ENCODE data around the gene KRTAP5-3.
"Not testable (repeated sequence)": the region's sequence is repeated elsewhere in the genome, so short reads cannot be mapped to it uniquely, and the experiment has no call there.

Gene KRTAP5-3

DNA sequence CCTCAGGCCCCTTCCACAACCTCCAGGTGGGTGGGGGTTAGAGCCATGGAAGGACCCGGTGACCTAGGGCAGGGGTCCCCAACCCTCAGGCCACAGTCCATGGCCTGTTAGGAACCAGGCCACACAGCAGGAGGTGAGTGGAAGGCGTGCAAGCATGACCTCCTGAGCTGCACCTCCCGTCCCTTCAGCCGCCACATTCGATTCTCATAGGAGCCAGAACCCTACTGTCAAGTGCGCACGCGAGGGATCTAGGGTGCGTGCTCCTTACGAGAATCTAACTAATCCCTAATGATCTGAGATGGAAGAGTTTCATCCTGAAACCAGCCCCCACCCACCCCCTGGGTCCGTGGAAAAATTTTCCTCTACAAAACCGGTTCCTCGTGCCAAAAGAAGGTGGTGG lies 17.3 kb upstream of the KRTAP5-3 start:
- DNase-seq: no peak
- in situ Hi-C loops (cut with MboI; ENCODE audit: low pct_unique_long_range_greater_than_20kb, low sequenced_read_pairs): no loop called here

GRCh38 chr11:1624621-1625020 lies 16.4 kb upstream of the KRTAP5-3 start:
- in situ Hi-C loops (cut with MboI; ENCODE audit: low pct_unique_long_range_greater_than_20kb, low sequenced_read_pairs): no loop called here
- no peak for DNase-seq

- DNase-seq: no peak
- in situ Hi-C loops (cut with MboI; ENCODE audit: low pct_unique_long_range_greater_than_20kb, low sequenced_read_pairs): no loop called here
Measured at GRCh38 chr11:1623716-1624115, 15.5 kb upstream of the KRTAP5-3 start.

DNA sequence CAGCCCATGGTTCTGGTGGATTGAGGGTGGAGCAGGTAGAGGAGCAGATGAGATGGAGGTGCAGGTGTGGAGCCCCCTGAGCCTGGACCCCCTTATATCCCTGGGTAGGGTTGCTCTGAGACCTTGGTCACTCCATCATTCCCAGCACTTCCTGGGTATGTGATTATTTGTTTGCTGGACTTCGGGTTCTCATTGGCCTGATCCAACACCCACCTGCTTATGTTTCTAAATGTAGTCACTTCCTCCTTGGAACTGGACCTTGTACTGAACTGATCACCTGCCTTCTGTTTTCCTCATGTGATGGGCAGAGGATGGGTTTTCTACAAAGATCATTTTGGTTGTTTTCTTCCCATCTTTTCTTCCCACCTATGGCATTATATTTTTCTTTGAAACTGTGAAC lies 13.8 kb upstream of the KRTAP5-3 start, which contains the start of gene KRTAP5-4:
TSS of gene KRTAP5-4 (minus strand) at position 53 of the 400 bp plus-strand sequence. CDS start at position 8, 45 bp downstream.
- no peak for DNase-seq
- in situ Hi-C loops (cut with MboI; ENCODE audit: low pct_unique_long_range_greater_than_20kb, low sequenced_read_pairs): no loop called here

DNA sequence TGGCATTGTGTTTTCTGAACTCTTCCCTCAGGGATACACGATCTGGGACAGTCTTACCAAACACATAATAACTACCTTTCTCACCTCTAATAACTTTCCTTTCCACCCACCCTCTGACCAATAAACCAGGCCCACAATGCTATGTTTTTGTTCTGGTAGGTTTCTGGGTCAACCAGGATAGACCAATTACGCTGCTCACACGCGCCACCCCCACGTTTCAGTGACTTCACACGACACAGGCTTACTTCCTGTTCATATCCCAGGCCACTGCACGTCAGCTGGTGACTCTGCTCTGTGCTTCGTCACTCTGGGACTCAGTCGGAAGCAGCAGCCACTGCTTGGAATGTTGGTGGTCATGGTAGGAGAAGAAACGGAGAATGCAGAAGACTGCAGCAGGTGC lies 11.2 kb upstream of the KRTAP5-3 start:
- in situ Hi-C loops (cut with MboI; ENCODE audit: low pct_unique_long_range_greater_than_20kb, low sequenced_read_pairs): no loop called here
- peak; percentile 50 for DNase-seq

- in situ Hi-C loops (cut with MboI; ENCODE audit: low pct_unique_long_range_greater_than_20kb, low sequenced_read_pairs): no loop called here
- no peak for DNase-seq
Measured at GRCh38 chr11:1618231-1618630, 10.0 kb upstream of the KRTAP5-3 start.

- in situ Hi-C loops (cut with MboI; ENCODE audit: low pct_unique_long_range_greater_than_20kb, low sequenced_read_pairs): not testable (repeated sequence)
Measured at GRCh38 chr11:1607901-1608300, 362 bp downstream of the KRTAP5-3 start.

GRCh38 chr11:1607156-1607845 lies 962 bp downstream of the KRTAP5-3 start:
- in situ Hi-C loops (cut with MboI; ENCODE audit: low pct_unique_long_range_greater_than_20kb, low sequenced_read_pairs); DNase-seq: not testable (repeated sequence)

More at GRCh38 chr11:1607901-1608300, 362 bp downstream of the KRTAP5-3 start:
- DNase-seq: not testable (repeated sequence)

DNA sequence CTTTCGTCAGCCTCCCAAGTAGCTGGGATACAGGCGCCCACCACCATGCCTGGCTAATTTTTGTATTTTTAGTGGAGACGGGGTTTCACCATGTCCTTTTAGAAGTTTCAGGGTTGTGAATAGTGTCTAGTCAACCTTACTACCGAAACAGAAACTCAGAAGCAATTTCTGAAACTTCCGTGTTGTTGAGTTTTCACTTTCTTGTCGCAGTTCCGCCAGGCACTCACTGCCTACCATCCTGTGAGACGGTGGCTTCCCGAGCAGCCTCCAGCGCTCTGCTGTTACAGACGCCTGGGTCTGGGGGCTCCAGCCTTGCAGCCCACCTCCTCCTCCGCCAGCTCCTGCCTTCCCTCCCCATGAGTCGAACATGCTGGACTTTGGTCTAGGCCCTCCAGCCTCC lies 2.3 kb downstream of the KRTAP5-3 start:
- DNase-seq; in situ Hi-C loops (cut with MboI; ENCODE audit: low pct_unique_long_range_greater_than_20kb, low sequenced_read_pairs): not testable (repeated sequence)

GRCh38 chr11:1604711-1605110 lies 3.6 kb downstream of the KRTAP5-3 start:
- DNase-seq: no peak
- in situ Hi-C loops (cut with MboI; ENCODE audit: low pct_unique_long_range_greater_than_20kb, low sequenced_read_pairs): no loop called here

GRCh38 chr11:1604181-1604580 lies 4.1 kb downstream of the KRTAP5-3 start:
- no peak for DNase-seq
- in situ Hi-C loops (cut with MboI; ENCODE audit: low pct_unique_long_range_greater_than_20kb, low sequenced_read_pairs): no loop called here

DNA sequence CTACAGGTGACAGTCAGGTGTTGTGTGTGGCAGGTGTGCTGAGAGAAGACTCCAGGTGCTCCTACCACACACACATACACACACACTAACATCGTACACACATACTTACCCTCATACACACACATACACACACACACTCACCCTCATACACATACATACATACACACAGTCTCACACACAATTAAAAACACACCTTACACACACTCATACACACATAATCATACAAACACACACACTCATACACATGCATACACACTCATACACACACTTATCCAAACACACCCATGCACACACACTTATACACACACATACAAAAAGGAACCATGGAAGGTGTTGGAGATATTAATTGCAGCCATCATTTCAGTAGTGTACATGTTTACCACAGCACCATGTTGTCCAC lies 4.6 kb downstream of the KRTAP5-3 start:
- in situ Hi-C loops (cut with MboI; ENCODE audit: low pct_unique_long_range_greater_than_20kb, low sequenced_read_pairs): no loop called here
- no peak for DNase-seq

DNA sequence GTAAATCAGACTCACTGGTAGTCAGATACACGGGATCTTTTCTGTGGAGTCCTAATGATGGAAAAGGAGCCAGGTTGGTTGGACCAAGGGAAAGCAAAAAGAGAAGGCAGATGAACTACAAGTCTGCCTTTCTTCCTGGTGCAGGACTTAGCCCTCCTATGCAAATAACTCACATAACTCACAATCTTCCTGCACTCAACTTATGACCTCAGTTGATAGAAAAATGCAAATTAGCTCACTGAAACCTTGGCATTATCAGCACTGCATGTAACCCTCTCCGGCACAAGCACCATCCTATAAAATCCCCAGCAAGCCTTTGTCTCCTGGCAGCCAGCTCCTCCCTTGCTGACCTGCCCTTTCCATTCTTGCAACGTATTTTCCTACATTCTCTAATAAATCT lies 6.6 kb downstream of the KRTAP5-3 start:
- DNase-seq; in situ Hi-C loops (cut with MboI; ENCODE audit: low pct_unique_long_range_greater_than_20kb, low sequenced_read_pairs): not testable (repeated sequence)

GRCh38 chr11:1600626-1601025 lies 7.6 kb downstream of the KRTAP5-3 start:
- no peak for DNase-seq
- in situ Hi-C loops (cut with MboI; ENCODE audit: low pct_unique_long_range_greater_than_20kb, low sequenced_read_pairs): no loop called here

DNA sequence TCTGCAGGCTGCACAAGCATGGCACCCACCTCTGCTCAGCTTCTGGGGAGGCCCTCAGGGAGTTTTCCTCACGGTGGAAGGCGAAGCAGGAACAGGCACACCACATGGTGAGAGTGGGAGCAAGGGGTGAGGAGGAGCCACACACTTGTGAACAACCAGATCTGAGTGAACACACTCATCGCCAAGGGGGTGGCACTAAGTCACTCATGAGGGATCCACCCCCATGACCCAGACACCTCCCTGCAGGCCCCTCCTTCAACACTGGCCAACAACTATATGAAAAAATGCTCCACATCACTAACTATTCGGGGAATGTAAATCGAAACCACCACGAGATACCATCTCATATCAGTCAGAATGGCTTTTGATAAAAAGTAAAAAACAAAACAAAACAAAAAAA lies 9.4 kb downstream of the KRTAP5-3 start:
- in situ Hi-C loops (cut with MboI; ENCODE audit: low pct_unique_long_range_greater_than_20kb, low sequenced_read_pairs): no loop called here
- DNase-seq: no peak

- DNase-seq; in situ Hi-C loops (cut with MboI; ENCODE audit: low pct_unique_long_range_greater_than_20kb, low sequenced_read_pairs): not testable (repeated sequence)
Measured at GRCh38 chr11:1598406-1598805, 9.9 kb downstream of the KRTAP5-3 start.

DNA sequence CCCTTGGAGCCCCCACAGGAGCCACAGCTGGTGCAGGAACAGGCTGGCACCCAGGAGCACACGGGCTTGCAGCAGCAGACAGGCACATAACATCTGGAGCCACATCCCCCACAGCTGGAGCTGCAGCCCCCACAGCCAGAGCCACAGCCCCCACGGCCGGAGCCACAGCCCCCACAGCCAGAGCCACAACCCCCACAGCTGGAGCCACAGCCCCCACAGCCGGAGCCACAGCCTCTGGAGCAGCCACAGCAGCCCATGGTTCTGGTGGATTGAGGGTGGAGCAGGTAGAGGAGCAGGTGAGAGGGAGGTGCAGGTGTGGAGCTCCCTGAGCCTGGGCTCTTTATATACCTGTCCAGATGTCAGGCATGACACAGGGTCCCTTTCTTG lies 10.3 kb downstream of the KRTAP5-3 start, which contains the start of gene KRTAP5-2:
TSS of gene KRTAP5-2 (minus strand) at position 301 of the 387 bp plus-strand sequence. CDS start at position 257, 44 bp downstream.
- DNase-seq: no peak
- in situ Hi-C loops (cut with MboI; ENCODE audit: low pct_unique_long_range_greater_than_20kb, low sequenced_read_pairs): no loop called here

DNA sequence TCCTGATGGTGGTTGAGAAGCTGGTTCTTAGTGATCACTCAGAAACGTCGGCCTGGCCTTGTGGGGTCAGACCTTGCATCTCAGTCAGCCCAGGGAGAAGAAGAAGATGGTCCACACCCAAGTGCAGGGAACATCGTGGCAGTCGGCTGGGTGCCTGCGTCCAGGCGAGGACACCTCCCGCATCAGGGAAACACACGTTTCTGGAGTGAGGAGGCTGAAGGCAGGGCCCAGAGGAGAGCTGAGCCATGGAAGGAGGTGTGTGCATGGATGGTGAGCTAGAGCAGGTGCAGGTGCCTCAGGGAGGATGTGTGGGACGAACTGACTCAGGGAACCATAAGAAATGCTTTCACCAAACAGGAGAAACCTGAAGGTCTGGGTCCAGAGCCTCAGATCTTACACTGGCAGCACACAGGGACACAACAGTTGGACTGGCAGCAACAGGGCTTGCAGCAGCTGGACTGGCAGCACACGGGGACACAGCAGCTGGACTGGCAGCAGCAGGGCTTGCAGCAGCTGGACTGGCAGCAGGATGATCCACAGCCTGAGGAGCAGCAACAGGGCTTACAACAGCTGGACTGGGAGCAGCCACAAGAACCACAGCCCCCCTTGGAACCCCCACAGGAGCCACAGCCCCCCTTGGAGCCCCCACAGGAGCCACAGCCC lies 10.8 kb downstream of the KRTAP5-3 start:
- in situ Hi-C loops (cut with MboI; ENCODE audit: low pct_unique_long_range_greater_than_20kb, low sequenced_read_pairs): no loop called here
- no peak for DNase-seq

DNA sequence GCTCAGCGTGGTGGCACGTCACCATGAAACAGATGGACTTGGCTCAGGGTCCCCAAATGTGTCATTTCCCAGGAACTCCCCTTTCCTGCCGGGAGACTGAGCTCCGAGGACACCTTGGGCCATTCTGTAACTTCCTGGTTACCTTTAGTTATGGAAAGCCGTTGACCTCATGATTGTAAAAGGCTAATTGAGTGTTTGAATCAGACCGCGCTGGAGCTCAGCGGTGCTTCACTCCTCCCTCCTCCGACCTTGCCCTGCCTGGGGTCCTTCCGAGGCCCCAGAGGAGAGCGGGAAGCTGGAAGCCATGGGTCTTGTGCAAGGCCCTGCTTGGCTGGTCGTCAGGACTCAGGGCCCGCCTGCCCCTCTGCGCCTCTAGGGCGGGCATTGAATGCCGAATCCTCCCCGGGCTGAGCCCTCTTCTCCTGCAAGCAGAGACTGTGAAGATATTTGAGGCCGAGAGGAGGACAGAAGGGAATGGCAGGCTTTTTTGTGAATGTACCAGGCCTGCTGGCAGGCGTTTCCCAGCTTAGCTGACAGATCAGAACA lies 11.6 kb downstream of the KRTAP5-3 start:
- DNase-seq; in situ Hi-C loops (cut with MboI; ENCODE audit: low pct_unique_long_range_greater_than_20kb, low sequenced_read_pairs): not testable (repeated sequence)

- in situ Hi-C loops (cut with MboI; ENCODE audit: low pct_unique_long_range_greater_than_20kb, low sequenced_read_pairs); DNase-seq: not testable (repeated sequence)
Measured at GRCh38 chr11:1595994-1596575, 12.2 kb downstream of the KRTAP5-3 start.
